Daoy (cell line): ENCODE results near the gene TCF3. TPM values are rescaled to one million over a fixed set of nuclear protein-coding genes. Genes with fewer than 3 reads are reported as not detected.
"Not testable (repeated sequence)": the region's sequence is repeated elsewhere in the genome, so short reads cannot be mapped to it uniquely, and the experiment has no call there.

Experiments used
- DNase-seq: peaks from one replicate; pipeline ENCODE4 v3.0.0-alpha.2; 2015; ENCODE audit warnings: low read depth
- total RNA-seq: library from RNA; depleted of rRNA; stranded (reverse); fragments of >200 nt; shearing (Covaris generic); gene quantifications from 2 replicates; pipeline ENCODE4 v1.2.3, GENCODE V29; 2014

Gene TCF3
- total RNA-seq, 1 experiment from 2014 or later: 92.8 TPM

DNA sequence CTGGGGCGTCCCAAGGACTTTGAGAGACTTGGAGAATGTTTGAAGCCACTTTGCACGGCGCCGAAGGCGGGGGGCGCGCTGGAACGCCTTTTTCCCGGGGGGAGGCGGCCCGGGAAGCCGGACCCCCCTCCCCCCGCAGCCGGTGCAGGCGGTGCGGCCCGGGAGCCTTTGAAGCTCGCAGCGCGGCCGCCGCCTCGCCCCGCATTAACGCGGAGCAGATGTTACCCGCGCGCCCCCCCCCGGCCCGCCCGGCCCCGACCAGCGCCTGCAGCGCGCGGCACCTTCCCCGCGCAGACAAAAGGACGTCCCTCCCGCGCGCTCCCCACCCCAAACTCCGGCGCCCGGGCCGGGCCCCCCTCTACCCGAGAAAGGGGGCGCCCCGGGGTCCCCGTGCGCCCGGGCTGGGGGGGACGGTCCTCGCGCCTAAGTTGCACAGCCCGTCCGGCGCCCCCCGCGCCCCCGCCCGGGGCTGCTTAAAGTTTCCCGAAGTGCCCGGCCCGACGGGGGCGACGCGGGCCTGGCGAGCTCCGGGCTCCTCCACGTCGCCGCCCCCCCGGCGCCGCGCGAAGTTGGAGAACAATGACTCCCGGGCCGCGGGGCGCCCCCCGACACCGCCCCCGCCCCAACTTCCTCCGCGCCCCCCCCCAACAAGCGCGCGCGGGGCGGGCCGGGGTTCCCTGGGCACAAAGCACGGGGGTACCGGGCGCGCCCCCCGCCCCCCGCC, 685 bp downstream of the TCF3 start:
- DNase-seq: no peak

DNA sequence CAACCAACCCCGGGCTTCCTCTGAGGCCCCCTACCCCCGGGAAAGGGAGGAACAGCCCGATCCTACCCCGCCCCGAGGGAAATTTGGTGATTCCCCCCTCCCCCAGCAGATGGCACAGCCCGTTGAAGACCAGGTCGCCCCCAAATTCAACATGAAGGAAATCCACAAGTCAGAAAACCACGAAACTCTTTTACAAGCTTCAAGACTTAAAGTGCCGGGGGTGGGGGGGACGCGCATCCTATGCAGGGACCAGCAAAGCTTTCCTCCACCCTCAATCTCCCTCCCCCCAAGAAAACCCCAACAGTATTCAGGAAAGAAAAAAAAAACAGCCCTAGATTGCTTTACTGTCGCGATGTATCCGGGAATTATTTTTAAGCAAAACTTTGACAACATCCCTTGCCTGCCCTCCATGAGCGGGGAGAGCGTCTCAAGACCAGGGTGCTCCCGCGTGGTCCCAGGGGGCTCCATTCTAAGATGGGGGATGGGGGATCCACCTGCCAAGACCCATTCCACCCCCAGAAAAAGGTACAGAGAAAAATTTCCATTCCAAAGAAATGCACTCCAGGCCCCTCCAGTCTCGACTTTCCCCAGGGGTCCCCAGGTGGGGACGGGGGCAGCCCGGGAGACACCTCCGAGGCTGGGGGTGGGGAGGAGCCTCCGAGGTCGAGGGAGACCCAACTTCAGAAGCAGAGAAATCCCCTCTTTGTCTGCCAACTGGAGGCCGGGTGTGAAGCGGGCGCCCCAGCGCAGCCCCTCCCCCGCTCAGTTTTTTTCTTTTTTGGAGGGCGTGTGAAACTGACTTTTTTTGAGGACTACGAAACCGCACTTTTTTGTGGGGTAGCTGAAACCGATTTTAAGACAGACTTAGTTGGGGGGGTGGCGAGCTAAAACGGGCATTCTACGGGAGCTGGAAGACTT, 1.5 kb downstream of the TCF3 start:
- DNase-seq: no peak

DNA sequence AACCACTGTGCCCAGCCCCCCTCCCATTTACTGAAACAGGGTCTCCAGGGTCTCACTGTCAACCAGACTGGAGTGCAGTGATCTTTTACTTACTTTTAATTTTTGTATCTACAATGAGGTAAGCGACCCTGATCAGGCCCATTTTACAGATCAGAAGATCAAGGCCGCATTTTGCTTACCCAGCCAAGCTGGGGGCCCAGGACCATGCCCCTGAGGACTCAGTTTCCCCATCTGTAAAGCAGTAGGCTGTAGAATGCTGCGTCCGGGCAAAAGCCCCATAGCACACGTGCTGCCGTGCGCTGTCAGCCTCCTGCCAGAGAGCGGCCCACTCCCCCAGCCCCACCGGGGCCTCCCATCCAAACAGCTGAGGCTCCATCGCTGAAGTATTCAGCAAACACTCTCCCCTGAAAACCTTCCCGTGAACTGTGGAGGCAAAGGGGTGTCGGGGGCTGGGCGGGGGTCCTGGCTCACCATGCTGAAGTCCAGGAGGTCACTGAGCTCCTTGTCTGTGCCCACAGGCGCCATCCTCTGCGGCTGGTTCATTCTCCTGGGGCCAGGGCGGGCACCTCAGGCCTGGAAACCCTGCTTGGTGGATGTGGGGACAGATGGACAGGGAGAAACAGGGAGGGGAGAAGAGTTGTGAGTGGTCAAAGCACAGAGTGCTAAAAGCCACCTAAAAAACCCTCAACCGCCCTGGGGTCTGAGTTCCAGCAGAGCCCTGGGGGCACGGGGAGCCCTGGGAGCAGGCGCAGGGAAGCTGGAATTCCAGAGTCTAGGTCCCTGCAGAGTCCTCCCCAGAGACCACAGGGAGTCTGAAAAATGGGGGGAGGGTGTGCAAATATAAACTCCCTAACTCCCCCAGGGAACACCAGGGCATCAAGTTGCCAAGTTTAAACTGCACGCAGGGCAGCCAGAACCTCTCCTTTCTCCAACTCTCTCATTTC, 2.4 kb downstream of the TCF3 start:
- DNase-seq: no peak

DNA sequence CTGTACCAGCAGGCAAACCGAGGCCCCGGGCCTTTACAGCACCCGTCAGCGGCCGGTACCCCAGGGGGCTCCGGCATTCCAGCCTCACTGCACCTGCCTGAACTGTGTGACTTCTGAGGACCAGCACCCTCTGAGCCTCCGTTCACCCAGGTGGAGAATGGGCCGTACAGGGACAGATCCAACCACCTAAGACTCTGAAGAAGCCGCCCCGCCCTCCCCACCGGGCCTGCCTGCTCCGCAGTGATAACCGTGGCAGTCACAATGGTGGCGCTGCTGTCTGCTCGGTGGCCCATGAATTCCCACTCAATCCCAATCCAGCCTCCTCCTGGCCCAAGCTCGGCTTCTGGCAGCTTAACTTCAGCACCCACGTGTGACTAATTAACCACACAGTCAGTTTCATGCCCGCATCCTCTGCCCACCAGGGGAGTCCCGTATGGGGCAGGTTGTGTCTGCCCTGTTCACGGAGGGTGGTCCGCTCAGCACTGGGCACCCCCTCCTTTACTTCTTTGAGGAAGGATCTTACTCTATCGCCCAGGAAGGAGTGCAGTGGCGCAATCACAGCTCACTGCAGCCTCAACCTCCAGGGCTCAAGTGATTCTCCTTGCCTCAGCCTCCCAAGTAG, 3.4 kb downstream of the TCF3 start:
- no peak for DNase-seq

DNA sequence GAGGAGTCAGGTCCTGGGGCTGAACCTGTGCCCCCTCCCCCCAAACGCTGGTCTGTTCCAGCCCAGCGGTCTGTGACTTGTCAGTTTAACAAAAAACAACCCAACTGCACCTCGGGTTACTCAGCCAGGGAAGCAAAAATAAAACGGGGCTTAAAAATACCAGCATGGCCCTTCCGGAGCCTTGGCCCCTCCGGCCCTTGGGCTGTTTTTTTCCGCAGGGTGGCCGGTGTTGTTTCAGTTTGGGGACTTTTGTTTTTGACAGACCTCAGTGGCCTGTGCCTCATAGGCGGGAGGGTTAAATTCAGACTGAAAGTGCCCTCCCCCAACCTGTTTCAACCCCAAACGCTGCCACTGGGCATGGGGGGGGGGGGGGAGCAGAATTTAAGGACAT, 4.0 kb downstream of the TCF3 start:
- DNase-seq: no peak

DNA sequence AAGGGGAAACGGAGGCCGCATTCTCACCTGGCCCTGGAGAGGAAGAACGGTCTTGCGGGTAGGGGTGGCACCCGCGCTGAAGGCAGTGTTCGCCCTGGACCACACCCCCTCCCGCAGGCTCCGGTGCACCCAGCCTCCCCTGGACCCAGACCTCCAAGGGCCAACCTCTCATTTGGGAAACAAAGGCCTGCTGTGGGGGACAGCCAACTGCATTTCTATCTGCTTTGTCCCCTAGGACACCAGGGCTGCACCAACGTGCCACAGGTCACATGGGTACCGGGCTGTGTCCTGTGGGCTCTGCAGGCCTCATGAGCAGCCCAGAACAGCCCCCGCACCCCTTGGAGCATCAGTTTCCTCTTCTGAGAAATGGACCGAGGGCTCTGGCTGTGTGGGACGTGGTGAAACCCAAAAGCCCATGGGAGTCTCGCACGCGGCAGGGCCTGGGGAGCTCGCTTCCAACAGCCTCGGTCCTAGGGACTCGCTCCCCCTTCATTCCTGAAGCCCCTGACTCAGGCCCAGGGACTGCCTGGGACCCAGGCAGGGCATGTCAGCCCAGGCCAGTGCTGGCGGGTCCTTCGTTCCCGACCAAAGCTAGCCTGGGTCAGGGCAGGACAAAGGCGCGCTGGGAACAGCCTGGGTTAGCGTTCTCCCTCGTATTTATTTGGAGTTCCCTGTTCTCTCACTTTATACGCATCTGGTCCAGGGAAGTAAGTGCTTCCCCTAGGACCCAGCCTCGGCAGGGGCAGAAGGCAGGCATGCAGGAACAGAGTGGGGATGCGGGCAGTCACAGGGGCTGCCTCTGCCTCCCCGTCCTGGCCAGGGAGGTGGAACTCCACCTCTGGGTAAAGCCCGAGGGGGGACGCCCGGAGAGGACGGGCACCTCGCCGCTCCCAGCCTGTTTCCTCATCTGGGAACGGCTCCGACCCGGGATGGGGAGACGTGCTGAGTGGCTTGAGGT, 4.6 kb downstream of the TCF3 start:
- DNase-seq: no peak

DNA sequence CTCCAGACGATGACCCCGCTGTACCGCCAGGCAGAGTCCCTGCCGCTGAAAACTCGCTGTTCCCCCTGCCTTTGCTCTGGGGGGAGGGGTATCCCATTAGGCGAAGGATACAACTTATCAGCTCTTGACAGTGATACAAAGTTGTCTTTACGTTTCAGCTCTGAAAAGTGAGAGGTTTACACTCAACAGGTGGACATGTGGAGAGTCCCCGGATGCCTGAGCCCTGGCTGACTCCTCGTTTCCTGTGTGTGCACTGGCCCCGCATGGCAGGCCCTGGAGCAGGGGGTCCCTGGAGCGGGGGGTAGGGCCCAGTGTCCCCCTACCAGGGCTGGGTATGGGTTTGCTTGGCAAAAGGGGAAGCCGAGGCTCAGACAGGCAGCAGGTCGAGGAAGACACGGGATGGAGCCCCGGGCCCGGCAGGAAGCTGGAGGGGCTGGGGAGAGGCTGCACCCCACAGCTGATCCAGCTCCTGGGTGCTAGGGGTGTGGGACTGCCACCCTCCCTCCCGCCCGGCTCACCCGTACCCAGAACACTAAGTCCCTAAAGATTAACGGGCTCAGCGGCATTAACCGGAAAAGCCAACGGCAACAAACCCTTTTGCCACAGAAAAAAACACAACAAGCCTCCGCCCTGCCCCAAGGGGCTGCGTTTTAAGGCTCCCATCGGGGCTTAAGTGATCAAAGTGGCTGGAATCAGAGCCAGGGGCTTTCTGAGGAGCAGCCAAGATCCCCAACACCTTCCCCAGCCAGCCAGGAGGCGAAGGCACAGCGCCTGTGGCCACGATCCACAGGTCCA, 5.6 kb downstream of the TCF3 start:
- no peak for DNase-seq

DNA sequence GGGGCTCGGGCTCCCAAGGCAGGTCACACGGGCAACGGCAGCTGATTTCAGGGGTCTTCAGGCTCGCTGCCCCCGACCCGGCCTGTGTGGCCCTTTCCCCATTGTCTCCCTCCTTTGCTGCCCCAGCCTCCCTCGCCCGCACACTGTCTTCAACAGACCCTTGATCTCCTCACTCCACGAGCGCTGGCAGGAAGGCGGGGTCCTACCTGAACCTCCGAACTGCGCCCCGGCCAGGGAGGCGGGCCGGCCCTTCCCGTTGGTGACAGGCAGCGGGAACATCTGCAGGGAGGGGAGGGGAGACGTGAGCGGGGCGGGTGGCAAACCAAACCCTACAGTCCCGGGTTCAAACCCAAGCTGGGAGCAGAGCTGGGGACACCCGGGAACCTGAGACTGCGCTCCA, 6.3 kb downstream of the TCF3 start:
- no peak for DNase-seq

DNA sequence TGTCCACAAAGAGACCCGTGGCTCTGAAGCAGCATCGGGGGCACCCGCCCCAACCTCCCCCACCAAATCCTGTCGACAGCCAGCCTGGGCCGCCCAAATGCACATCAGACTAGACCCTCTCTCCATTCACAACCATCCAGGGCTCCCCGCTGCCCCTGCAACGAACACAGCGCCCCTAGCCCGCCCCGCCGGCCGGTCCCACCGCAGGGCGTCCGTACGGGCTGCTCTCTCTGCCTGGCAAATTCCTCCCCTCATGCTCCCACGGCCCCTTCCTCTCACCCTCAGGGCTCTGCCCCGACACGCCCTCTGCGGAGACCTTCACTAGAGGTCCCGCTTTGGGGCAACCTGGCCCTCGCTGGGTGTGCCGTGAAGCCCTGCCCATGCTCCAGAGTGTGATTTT, 7.1 kb downstream of the TCF3 start:
- no peak for DNase-seq

DNA sequence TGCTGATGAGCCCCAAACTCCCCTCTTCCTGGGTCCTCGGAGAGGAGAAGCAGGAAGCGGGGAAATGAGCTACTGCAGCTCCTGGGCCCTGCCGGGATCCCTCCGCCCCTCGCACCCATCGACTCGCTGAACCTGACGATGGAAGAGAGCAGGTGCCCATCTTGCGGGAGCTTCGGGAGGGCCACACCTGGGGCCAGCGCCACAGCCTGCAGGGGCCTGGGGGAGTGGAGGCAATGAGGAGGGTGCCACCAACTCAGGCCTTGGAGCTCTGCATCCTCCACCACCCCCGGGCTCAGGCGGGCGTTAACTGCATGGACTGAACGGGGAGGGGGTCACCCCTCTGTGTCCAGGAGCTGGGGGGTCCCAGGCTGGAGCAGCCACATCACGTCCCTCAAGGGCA, 8.3 kb downstream of the TCF3 start:
- no peak for DNase-seq

DNA sequence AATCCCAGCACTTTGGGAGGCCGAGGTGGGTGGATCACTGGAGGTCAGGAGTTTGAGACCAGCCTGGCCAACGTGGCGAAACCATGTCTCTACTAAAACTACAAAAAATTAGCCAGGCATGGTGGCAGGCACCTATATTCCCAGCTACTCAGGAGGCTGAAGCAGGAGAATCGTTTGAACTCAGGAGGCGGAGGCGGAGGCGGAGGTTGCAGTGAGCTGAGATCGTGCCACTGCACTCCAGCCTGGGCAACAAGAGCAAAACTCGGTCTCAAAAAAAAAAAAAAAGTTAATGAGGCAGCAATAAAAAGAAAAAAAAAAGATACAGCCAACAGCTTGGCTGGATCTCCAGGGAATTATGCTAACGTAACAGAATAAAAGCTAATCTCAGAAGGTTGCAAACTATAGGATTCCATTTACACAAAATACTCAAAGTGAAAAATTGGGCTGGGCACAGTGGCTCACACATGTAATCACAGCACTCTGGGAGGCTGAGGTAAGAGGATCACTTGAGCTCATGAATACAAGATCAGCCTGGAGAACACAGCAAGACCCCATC, 11.4 kb downstream of the TCF3 start:
- DNase-seq: not testable (repeated sequence)

DNA sequence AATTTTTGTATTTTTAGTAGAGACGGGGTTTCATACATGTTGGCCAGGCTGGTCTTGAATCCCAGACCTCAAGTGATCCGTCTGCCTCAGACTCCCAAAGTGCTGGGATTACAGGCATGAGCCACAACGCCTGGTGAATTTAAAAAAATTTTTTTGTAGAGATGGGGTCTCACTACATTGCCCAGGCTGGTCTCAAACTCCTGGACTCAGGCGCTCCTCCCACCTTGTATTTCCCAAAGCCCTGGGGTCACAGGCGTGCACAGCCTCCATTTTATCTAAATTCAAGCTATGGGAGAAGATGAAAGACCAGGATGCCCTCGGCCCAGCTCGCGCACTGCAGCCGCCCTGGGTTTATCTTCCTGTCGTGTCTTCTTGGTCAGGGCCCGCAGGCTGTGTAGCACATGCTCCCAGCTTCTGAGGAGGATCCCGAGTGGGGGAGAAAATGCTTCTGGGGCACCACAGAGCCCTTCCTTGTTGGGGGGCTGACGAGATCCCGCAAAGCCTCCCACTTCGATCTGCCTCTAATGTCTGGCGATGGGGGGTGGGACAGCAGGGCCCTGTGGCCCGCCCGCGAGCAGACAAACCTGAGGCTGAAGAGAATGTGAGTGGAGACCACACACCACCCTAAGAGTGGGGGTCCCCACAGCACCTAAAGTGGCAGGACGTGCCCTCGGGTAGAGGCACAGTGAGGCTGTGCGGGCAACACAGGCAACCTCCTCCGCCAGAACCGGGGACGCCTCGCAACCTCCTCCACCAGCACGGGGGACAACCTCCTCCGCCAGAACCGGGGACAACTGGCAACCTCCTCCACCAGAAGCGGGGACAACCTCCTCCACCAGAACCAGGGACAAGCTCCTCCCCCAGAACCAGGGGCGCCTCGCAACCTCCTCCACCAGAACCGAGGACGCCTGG, 15.8 kb downstream of the TCF3 start:
- no peak for DNase-seq

DNA sequence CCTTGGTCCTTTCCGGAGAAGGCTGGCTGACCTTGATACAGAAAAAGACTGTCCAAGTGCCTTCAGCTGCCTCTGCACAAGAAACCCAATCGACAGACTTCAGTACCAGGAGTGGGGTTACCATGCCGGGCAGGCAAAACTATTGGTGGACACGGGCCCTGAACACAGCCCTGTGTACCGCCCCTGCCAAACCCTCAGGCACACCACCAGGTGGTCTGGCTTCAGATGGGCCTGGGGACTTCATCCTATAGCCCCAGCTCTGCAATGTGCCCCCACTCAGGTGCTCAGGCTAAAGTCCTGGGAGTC, 17.5 kb downstream of the TCF3 start:
- no peak for DNase-seq

DNA sequence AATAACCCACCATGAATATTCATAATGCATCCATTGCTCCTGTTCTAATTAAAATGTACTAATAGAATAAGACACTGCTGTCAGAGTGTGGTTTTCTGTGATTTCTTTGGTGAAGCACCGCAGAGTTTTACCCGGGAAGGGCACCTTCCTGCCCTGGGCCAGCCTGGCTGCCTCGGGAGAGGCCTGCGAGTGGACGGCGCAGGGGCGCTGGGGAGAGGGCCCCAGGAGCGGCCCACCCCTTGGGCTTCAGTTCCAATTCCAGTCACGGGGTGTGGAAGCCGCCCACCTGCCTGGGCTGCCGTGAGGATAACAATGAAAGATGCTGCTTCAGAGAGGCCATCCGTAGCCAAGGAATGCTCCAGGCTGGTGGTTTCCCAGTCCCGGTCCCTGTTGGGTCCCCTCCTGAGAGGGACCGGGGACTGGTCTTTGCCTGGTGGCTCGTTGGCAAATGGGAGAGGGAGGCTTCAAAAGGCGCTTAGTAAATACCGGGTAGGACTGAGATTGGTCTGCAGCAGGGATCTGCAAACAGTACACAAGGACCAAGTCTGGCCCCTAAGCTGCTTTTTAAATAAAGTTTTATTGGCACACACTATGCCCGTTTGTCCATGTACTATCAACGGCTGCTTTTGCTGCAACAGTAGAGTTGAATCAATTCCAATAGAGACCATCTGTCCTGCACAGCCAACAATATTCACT, 18.0 kb downstream of the TCF3 start:
- DNase-seq: no peak

DNA sequence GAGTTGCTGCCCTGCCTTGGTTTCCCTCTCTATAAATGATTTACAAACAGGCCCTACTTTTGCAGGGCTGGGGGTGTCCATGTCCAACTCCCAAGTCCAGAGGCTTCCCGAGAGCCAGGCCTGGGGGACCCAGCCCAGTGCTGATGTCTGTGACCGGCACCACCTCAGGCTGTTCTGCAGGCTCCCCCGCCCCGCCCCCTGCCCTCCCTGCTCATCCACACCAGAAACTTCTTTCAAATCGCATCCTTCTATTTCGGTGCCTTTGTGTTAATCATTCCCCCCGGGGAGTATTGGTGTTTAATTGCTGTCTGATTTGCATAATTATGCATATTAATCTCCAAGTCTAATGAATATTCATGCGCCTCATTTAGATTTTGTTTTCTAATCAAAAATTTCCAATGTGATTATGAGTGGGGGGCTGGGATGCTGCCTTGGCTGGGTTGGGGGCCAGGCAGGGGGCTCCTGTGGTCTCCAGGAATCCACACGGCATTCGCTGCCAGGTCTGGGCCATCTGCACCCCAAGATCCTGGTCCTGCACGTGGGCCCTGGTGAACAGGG, 19.1 kb downstream of the TCF3 start:
- DNase-seq: no peak

DNA sequence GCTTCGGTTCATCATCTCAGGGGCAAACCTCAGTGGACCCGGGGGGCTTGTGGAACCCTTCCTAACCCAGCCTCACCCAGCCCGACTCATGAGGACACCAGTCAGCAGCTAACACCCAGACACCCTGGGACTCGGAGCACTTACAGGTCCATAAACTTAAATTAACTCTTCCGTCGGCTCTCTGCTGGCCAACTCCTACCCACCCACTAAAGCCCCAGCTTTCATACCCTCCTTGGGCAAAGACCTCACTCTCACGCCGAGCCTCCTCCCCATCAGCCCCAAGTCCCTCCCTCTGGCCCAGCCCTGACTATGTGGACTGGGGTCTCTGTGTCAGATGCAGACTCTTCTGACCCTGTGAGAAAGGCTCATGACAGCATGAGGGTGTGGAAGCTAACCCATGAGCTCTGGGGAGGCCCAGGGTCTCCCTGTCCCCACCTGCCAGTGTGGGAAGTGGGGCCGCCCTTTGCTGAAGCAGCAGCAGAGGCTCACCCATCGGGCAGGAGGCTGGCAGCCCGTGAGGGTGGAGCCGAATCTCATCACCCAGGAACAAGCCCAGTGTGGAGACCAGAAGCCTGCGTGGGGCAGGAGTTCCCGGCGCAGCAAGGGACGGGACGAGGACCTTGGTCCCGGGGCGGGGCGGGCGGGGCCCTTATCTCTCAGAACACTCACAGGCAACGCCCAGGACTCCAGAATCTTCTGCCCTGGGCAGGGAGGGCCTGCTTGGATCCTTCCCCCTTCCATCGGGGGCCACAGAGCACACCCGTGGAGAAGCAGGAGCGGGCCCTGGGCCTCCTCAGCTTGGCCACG, 19.8 kb downstream of the TCF3 start:
- no peak for DNase-seq
